Measurements from ENCODE around the gene ORM1.

The ORM1 gene

DNA sequence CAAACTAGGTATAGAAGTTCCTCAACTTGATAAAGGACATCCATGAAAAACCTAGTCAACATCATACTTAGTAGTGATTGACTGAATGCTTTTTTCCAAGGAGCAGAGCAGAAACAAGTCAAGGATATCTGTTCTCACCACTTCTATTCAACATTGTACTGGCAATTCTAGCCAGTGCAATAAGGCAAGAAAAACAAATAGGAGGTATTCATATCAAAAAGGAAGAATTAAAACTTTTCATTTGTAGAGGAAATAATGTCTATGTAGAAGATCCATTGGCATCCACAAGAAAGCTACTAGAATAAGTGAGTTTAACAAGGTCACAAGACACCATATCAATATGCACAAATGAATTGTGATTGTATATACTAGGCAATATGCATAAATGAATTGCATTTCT, 28.2 kb upstream of the ORM1 start:
- H3K27ac ChIP-seq = no peak overlapping the region
- H3K36me3 ChIP-seq = peaks cover 73% of the 10 kb centered on the region
- H3K9me3 ChIP-seq (ENCODE audit: severe bottlenecking) = peaks cover 14% of the 10 kb centered on the region
- H3K4me3 ChIP-seq (ENCODE audit: low read depth, low read length) = no peak overlapping the region
- no peak for DNase-seq
- TF ChIP-seq, protein P1, sequence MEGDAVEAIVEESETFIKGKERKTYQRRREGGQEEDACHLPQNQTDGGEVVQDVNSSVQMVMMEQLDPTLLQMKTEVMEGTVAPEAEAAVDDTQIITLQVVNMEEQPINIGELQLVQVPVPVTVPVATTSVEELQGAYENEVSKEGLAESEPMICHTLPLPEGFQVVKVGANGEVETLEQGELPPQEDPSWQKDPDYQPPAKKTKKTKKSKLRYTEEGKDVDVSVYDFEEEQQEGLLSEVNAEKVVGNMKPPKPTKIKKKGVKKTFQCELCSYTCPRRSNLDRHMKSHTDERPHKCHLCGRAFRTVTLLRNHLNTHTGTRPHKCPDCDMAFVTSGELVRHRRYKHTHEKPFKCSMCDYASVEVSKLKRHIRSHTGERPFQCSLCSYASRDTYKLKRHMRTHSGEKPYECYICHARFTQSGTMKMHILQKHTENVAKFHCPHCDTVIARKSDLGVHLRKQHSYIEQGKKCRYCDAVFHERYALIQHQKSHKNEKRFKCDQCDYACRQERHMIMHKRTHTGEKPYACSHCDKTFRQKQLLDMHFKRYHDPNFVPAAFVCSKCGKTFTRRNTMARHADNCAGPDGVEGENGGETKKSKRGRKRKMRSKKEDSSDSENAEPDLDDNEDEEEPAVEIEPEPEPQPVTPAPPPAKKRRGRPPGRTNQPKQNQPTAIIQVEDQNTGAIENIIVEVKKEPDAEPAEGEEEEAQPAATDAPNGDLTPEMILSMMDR (IDR thresholded peaks at IDR 0.05; ENCODE audit: low read depth, low read length) = no peak
- H3K27me3 ChIP-seq (ENCODE audit: insufficient read depth, low read depth, severe bottlenecking) = no peaks in the 10 kb centered on the region

DNA sequence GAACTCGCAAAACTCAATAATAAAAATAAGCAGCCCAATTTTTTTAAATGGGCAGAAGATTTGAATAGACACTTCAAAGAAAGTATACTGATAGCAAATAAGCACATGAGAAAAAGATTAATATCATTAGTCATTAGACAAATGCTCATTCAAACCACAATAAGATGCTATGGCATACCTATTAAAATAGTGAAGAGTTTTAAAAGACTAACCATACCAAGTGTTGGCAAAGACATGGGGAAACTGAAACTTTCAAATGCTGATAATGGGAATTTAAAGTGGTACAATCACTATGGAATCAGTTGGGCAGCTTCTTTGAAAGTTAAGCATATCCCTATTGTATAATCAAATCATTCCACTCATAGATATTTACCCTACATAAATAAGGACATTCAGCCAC, 26.6 kb upstream of the ORM1 start:
- Histone ChIP-seq H3K4me3 (ENCODE audit: low read depth, low read length) (no peak overlapping the region), H3K27me3 (ENCODE audit: insufficient read depth, low read depth, severe bottlenecking) (no peaks in the 10 kb centered on the region), H3K27ac (no peak overlapping the region), H3K36me3 (peaks cover 83% of the 10 kb centered on the region), H3K9me3 (ENCODE audit: severe bottlenecking) (peaks cover 14% of the 10 kb centered on the region)
- DNase-seq = no peak
- TF ChIP-seq, protein P1 (IDR thresholded peaks at IDR 0.05; ENCODE audit: low read depth, low read length) = no peak

DNA sequence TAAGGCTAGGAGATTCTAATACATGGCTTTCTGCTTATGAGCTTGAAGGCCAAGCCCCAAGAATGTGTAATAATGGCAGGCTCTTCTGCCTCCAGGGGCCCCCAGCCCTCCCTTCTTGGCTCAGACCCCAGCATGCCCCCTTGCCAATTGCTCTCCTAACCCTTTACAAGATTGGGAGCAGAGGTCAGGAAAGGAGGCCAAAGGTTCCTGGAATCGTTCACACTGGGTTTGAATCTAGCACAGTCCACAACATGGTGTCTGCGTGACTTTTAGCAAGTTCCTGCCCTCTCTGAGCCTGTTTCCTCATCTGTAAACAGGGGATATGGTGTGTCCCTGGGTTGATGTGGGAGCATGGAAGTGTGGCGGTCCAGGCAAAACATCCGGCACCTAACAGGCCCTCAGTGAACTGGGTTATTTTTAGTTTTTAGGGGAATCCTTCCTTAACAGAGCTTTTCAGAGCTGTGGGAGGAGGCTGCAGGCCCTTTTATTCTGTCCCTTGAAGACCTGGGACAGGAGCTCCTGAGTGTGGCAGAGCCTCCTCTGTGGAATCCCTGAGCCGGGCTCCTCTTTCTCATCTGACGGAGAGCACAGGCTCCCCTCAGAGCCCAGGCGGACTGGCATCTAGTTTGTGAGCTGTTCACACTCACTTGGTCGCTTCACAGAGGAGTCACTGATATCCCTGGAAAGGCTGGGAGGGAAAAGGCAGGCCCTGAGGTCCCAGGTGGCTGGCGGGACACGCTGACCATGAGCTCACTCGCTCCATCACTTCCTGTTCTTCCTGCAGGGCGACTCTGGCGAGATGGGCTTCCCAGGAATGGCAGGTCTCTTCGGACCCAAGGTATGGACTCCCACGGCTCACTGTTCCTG, 23.4 kb upstream of the ORM1 start:
- H3K36me3 ChIP-seq = peaks cover 75% of the 10 kb centered on the region
- H3K27me3 ChIP-seq (ENCODE audit: insufficient read depth, low read depth, severe bottlenecking) = no peaks in the 10 kb centered on the region
- no peak overlapping the region for H3K27ac ChIP-seq
- TF ChIP-seq, protein P1 (IDR thresholded peaks at IDR 0.05; ENCODE audit: low read depth, low read length) = no peak
- no peak for DNase-seq
- H3K9me3 ChIP-seq (ENCODE audit: severe bottlenecking) = peaks cover 11% of the 10 kb centered on the region
- H3K4me3 ChIP-seq (ENCODE audit: low read depth, low read length) = no peak overlapping the region

DNA sequence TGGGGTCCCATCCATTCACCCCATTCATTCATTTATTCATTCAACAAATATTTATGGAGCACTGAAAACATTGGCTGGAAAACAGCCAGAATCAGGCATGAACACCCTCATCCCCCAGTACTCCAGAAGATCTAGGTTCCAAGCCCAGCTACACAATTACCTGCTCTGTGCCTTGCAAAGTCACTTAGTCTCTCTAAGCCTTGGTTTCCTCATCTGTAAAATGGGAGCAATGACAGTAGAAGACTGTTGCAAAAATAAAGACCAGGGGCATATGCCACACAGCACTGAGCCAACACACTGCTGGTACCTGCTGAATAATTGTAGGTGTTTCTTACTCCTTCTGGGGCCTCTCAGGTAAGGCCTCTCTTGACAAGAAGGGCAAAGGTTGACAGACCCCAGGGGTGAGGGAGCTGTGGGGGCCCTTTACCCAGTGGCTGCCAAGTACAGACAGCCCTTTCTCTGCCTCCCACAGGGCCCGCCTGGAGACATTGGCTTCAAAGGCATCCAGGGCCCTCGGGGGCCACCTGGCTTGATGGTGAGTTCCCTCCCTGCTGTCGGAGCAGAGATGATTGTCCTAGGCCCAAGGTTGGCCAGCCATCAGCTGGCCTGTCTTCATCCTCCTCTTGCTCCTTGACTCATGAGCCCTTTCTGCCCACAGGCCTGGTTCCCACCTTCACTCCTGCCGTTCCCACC, 22.6 kb upstream of the ORM1 start:
- H3K27me3 ChIP-seq (ENCODE audit: insufficient read depth, low read depth, severe bottlenecking) = no peaks in the 10 kb centered on the region
- no peak overlapping the region for H3K27ac ChIP-seq
- H3K4me3 ChIP-seq (ENCODE audit: low read depth, low read length) = no peak overlapping the region
- TF ChIP-seq, protein P1 (IDR thresholded peaks at IDR 0.05; ENCODE audit: low read depth, low read length) = no peak
- H3K36me3 ChIP-seq = peaks cover 73% of the 10 kb centered on the region
- H3K9me3 ChIP-seq (ENCODE audit: severe bottlenecking) = peaks cover 3% of the 10 kb centered on the region
- no peak for DNase-seq

DNA sequence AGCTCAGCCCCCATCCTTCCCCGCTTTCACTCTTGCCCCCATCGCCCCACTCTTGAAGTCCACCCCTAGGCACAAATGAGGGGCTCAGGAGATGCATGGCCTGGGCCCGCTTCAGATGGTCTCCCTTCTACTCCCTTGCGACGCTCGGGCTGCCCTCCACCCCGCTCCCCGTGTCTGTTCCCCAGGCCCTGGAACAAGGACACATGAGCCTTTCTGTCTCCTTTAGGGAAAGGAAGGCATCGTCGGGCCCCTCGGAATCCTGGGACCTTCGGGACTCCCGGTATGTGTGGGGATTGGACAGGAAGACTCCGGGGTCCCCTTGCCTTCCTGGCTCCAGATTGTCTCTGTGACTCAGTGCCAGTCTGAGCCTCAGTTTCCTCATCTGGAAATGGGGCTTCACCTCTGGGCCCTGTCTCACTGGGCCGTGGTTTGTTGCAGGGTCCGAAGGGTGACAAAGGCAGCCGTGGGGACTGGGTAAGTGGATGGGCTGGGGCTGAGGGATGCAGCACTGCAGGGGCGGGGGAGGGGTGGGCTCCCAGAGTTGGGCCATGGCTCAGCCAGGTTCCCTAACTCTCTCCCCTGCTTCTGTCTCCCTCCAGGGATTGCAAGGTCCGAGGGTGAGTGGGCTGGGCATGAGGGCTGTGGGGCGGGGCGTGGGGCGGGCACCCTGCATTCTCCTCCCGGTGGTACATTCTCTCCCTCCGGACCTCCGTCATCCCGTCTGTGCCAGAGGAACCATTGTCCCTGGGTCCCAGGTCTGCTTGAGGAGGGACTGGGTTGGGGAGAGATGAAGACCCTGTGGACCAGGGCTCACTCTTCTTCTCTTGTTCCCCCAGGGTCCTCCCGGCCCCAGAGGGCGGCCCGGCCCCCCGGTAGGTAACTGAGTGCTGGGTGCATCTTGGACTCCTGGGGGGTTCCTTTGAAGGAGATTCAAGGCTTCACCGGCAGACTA, 21.8 kb upstream of the ORM1 start:
- Histone ChIP-seq H3K9me3 (ENCODE audit: severe bottlenecking) (no peaks in the 10 kb centered on the region), H3K27me3 (ENCODE audit: insufficient read depth, low read depth, severe bottlenecking) (no peaks in the 10 kb centered on the region), H3K27ac (no peak overlapping the region), H3K4me3 (ENCODE audit: low read depth, low read length) (no peak overlapping the region), H3K36me3 (peaks cover 65% of the 10 kb centered on the region)
- DNase-seq = no peak
- TF ChIP-seq, protein P1 (IDR thresholded peaks at IDR 0.05; ENCODE audit: low read depth, low read length) = no peak
